Aorta (tissue), 5 donors: Measurements from ENCODE around the gene CASP1. TPM values are rescaled to one million over a fixed set of nuclear protein-coding genes. Genes with fewer than 3 reads are reported as not detected.

Source experiments
- ATAC-seq: fragments of 200-7000 bp; cut with Tn5 transposase; one replicate; pipeline ENCODE4 v1.9.1; 2022; ENCODE audit warnings: moderate library complexity; ENCODE audit not compliant: low FRiP score
- DNase-seq, 2 donors: peaks; one replicate each; pipeline ENCODE4 v3.0.0-alpha.2; 2020
- H3K27ac ChIP-seq, 2 donors: one replicate each; pipeline ENCODE4 v1.5.1; 2013; ENCODE audit warnings: low read length in 2 of 2, mild to moderate bottlenecking in 2 of 2, moderate library complexity in 2 of 2, control low read depth in 1 of 2, inconsistent platforms in 1 of 2, low read depth in 1 of 2
- H3K27me3 ChIP-seq, 2 donors: one replicate each; pipeline ENCODE4 v1.6.1; 2013; ENCODE audit warnings: control low read depth in 1 of 2, low read length in 1 of 2, mild to moderate bottlenecking in 1 of 2, moderate library complexity in 1 of 2; ENCODE audit not compliant: insufficient read depth in 2 of 2, control insufficient read depth in 1 of 2
- H3K36me3 ChIP-seq, 2 donors: one replicate each; pipeline ENCODE4 v1.6.1; 2013; ENCODE audit warnings: control low read depth in 1 of 2, low read length in 1 of 2, mild to moderate bottlenecking in 1 of 2; ENCODE audit not compliant: insufficient read depth in 2 of 2, control insufficient read depth in 1 of 2
- H3K4me1 ChIP-seq, 2 donors: one replicate each; pipeline ENCODE4 v1.6.1; 2013; ENCODE audit warnings: low read length in 2 of 2, control low read depth in 1 of 2, mild to moderate bottlenecking in 1 of 2, moderate library complexity in 1 of 2; ENCODE audit not compliant: insufficient read depth in 2 of 2, control insufficient read depth in 1 of 2
- H3K4me3 ChIP-seq, 2 donors: one replicate each; pipeline ENCODE4 v1.5.1; 2013; ENCODE audit warnings: low read length in 2 of 2, control low read depth in 1 of 2, mild to moderate bottlenecking in 1 of 2
- H3K9me3 ChIP-seq: one replicate; pipeline ENCODE4 v1.6.1; 2013; ENCODE audit warnings: mild to moderate bottlenecking, low read length; ENCODE audit not compliant: control insufficient read depth
- WGBS, 2 donors: extraction: QIAGEN DNeasy Blood & Tissue Kit; methylation state at CpG; one replicate each; pipeline ENCODE4 v1.1.7; 2013; 5-methylcytosine and 5-hydroxymethylcytosine counted together
- intact Hi-C, 2 donors: fragments of 100-400 bp; cut with DNase I; formaldehyde crosslinking; loops; one replicate each; pipeline versions ENCODE4 v1.14.2 to v1.15.0; 2022
- polyA plus RNA-seq, 2 donors: library from polyadenylated mRNA; stranded (reverse); fragments of 200-250 nt; gene quantifications; one replicate each; pipeline ENCODE4 v1.2.3, GENCODE V29; 2013
- total RNA-seq, 2 donors: library from RNA; stranded (reverse); fragmentation: NEBNext Ultra II Directional; extraction: Animal tissue kit (Norgen Biotek cat#: 25700); gene quantifications; one replicate each; pipeline ENCODE4 v1.2.1, GENCODE V29; 2021
- donor health status: healthy with polysubstance abuse.
- donor health status: Bipolar disorder and iron deficiency.
- donor health status: DM: no; HTN: no; CAD: no.
- donor health status: DM: no; HTN: no; CAD: no.
- donor health status: DM: yes; HTN: yes; CAD: no.

Gene CASP1
- total and polyA plus RNA-seq, 4 donors = 11.5 to 32.7 (median 25.5) TPM

- H3K4me3 ChIP-seq = no peak overlapping the region
- H3K36me3 ChIP-seq = no peaks in the 10 kb centered on the region
- no peaks in the 10 kb centered on the region for H3K27me3 ChIP-seq
- no peaks in the 10 kb centered on the region for H3K9me3 ChIP-seq
- ATAC-seq (no peak), DNase-seq (no peak)
- intact Hi-C loops = no loop called here
- no peaks in the 10 kb centered on the region for H3K4me1 ChIP-seq
- H3K27ac ChIP-seq = no peak overlapping the region
- WGBS, 2 donors = 53 to 67% methylated on average over 3 of the region's 3 CpGs
These were observed 50.1 kb downstream of the CASP1 start for GRCh38 chr11:104984808-104985207.

DNA sequence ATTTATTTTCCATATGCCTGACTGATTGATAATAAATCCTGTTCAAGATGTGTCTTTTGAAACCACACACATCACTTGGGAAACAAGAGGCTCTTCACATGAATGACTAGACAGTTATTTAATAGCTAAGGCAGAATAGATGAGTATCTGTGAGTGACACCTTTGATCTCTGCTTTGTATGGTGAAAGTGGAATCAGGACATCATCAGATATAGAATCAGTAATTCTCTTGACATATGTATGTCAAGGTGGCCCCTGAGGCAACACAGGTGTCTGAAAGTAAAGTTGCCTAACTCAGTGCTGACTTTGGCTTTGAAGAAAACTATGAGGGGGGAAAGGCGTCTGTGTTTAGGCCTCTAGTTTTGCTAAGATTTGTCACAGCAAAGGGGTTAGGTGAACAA lies 55.1 kb downstream of the CASP1 start:
- H3K4me3 ChIP-seq = no peak overlapping the region
- no peaks in the 10 kb centered on the region for H3K4me1 ChIP-seq
- WGBS, 2 donors = 81 to 88% methylated on average over 1 of the region's 1 CpG
- intact Hi-C loops = no loop called here
- H3K27me3 ChIP-seq = no peaks in the 10 kb centered on the region
- no peak for DNase-seq
- no peak for ATAC-seq
- H3K9me3 ChIP-seq = no peaks in the 10 kb centered on the region
- H3K36me3 ChIP-seq = no peaks in the 10 kb centered on the region
- no peak overlapping the region for H3K27ac ChIP-seq

Other genes starting within 250 kb of the CASP1 start
- 1 to 10 TPM; 2.6 to 5.0 TPM for gene CASP12, start 136.7 kb downstream of the CASP1 start, total RNA-seq
- gene CASP12, start 136.7 kb downstream of the CASP1 start, polyA plus RNA-seq = 1 to 10 TPM; 2.4 to 5.0 TPM
- 100 to 1,000 TPM in 1 of 2 donors, 10 to 100 TPM in 1; 55.5 to 103 TPM for gene CASP4, start 66.6 kb downstream of the CASP1 start, total RNA-seq
- gene CASP4, start 66.6 kb downstream of the CASP1 start, polyA plus RNA-seq = 10 to 100 TPM; 33.6 to 59.6 TPM
- 1 to 10 TPM in 1 of 2 donors, under 1 TPM in 1; 0.88 to 2.0 TPM for gene CASP5, start 12.0 kb downstream of the CASP1 start, total RNA-seq
- gene CASP5, start 12.0 kb downstream of the CASP1 start, polyA plus RNA-seq = under 1 TPM in 1 of 2 donors, not detected in 1; 0.88 TPM
- 10 to 100 TPM; 11.8 to 30.6 TPM for gene CARD16, start 10.2 kb upstream of the CASP1 start, total RNA-seq
- gene CARD16, start 10.2 kb upstream of the CASP1 start, polyA plus RNA-seq = 10 to 100 TPM; 16.1 to 23.3 TPM
- not detected for gene CARD18, start 104.6 kb upstream of the CASP1 start, total RNA-seq
- gene CARD18, start 104.6 kb upstream of the CASP1 start, polyA plus RNA-seq = not detected